ACHN (cell line): ENCODE data around the gene OR52W1.

ENCODE experiments used
- DNase-seq: peaks from one replicate; pipeline ENCODE4 v3.0.0-alpha.2; 2015
- in situ Hi-C: cut with HindIII; loops from 2 replicates; pipeline ENCODE4 v1.10.0; 2017; ENCODE audit warnings: low sequenced_read_pairs, low pct_ligation_motif_present, low pct_unique_long_range_greater_than_20kb

Gene OR52W1, protein sequence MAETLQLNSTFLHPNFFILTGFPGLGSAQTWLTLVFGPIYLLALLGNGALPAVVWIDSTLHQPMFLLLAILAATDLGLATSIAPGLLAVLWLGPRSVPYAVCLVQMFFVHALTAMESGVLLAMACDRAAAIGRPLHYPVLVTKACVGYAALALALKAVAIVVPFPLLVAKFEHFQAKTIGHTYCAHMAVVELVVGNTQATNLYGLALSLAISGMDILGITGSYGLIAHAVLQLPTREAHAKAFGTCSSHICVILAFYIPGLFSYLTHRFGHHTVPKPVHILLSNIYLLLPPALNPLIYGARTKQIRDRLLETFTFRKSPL

DNA sequence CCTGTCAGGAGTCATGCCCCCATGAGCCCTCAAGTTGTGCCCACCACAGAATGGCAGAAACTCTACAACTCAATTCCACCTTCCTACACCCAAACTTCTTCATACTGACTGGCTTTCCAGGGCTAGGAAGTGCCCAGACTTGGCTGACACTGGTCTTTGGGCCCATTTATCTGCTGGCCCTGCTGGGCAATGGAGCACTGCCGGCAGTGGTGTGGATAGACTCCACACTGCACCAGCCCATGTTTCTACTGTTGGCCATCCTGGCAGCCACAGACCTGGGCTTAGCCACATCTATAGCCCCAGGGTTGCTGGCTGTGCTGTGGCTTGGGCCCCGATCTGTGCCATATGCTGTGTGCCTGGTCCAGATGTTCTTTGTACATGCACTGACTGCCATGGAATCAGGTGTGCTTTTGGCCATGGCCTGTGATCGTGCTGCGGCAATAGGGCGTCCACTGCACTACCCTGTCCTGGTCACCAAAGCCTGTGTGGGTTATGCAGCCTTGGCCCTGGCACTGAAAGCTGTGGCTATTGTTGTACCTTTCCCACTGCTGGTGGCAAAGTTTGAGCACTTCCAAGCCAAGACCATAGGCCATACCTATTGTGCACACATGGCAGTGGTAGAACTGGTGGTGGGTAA, at the start of gene OR52W1:
OR52W1 (plus strand) TSS at position 51 of the 637 bp plus-strand sequence; CDS start at position 51, 0 bp downstream.
- in situ Hi-C loops, result no loop called here
- DNase-seq, result no peak

DNA sequence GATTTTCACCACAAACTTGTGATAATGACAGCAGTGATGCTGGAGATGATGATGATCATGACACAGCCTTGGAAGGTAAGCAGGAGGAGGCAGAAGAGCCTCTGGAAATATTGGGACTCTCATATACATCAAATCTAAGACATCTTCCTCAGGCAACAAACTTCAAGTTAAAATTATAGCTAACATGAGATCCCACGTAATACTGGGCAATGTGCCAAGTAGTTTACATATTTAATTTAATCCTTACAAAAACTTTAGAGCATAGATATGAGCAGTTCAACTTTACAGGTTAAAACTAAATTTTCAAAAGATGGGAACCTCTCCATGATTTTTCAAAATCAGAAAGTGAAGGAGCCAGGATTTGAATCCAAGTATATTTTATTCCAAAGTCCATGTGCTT, 47.9 kb upstream of the OR52W1 start:
- no peak for DNase-seq

DNA sequence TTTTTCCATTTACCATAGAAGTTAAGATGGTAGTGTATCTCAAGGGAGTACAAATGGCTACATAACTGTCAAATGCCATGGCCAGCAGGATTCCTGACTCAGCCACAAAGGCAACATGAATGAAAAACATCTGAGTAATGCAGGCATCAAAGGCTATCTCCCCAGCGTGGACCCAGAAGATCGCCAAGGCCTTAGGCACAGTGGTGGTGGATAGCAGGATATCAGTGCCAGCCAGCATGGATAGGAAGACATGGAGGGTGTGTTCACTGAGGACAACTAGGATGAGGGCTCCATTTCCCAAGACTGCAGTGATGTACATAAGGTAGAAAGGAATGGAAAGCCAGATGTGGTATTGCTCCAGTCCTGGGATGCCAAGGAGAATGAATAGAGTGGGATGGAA, 46.9 kb upstream of the OR52W1 start:
- in situ Hi-C loops, result no loop called here
- DNase-seq, result no peak

More for the DNA sequence above, 47.9 kb upstream of the OR52W1 start:
- in situ Hi-C loops, result no loop called here

DNA sequence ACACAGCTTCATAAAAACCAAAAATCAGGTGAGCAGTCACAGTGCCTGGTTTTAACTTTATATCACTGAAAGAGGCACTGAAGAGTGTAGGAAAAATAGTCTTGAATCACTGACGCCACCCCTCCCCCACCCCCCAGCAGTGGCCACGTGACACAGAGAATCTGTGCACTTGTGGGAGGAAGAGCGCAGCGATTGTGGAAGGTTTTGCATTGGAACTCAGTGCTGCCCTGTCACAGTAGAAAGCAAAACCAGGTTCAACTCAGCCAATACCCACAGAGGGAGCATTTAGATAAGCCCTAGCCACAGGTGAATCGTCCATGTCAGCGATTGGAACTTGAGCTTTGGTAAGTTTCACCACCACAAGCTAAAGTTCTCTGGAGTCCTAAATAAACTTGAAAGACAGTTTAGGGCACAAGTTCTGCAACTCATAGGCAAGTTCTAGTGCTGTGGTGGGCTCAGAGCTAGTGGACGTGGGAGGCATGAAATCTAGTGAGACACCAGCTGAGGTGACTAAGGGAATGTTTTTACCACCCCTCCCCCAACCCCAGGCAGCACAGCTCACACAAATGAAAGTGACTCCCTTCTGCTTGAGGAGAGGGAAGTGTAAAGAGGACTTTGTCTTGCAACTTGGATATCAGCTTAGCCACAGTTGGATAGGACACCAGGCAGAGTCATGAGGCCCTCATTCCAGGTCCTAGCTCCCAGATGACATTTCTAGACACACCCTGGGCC, 42.2 kb upstream of the OR52W1 start:
- in situ Hi-C loops, result no loop called here

DNA sequence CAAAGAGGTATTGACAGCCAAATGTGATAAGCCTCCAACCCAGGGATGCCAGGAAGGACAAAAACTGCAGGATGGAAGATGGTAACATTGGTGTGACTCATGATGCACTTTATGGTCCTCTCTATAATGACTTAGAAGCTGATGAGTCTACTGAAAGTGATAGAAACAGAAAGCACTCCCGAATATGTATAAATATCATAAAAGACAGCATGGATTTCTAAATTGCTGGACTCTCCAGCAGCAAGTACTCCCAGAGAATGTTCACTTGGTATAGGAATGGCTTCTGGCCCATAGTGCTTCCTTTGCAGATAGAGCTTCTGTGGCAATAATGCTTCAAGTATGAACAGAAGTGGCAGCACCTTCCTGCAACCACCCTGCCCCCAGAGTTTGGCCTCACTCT, 28.8 kb upstream of the OR52W1 start, which contains the start of gene OR52B2:
OR52B2 (minus strand) TSS at position 101 of the 400 bp plus-strand sequence; CDS start at position 101, 0 bp downstream.
- no peak for DNase-seq
- in situ Hi-C loops, result no loop called here

More for the DNA sequence above, 42.2 kb upstream of the OR52W1 start:
- DNase-seq, result no peak

DNA sequence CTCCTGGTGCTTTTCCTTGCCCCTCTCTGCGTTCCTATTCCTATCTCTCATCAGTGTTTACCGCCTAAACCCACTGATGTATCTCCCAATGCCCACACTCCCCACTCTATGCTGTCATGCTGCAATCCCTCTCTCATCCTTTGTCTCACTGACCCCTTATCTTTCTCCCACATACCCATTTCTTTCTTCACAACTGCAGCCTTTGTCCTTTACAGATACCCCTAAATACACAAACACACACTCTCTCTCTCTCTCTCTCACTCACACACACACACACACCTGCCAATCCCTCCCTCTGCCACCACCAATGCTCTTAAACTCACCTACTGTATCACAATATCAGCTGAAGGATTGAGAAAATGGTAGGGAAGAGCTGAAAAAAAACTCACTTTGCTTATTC, 23.6 kb upstream of the OR52W1 start:
- in situ Hi-C loops, result no loop called here
- no peak for DNase-seq

DNA sequence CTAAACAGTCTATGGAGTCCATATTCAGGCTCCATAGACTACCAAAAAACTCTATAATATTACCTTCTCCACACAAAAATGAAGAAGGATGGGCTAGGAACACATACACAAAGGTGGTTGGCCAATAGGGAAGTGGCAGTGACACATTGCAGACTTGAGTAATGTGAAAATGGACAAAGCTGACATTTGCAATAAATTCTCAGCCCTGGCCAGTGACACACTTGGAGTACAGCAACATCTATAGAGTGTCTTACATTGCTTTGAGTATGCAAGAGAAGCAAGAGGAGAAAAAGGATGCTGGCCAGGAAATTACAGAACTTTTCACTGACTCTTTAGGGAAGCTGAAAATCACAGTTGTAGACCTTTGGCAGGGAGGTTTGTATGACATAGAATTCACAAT, 7.3 kb upstream of the OR52W1 start:
- DNase-seq, result no peak
- in situ Hi-C loops, result no loop called here

DNA sequence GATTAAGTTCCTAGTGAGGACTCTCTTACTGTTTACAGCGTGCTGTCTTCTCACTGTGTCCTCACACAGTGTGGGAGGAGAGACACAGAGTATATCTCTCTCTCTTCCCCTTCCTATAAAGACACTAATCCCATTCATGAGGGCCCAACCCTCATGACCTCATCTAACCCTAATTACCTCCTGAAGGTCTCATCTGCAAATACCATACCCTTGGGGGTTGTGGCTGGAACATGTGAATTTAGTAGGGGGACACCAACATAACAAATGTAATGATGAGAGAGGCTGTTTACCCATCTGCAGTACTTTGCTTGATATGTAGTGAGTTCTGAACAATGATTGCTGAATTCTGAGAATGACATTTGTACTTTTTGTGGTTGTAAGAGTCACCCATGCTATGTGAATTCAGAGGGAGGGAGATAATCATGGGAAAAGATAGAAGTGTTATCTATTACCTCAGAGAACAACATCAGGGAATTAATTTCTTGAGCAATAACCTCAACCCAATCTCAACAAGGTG, 4.9 kb upstream of the OR52W1 start:
- in situ Hi-C loops, result no loop called here
- no peak for DNase-seq

DNA sequence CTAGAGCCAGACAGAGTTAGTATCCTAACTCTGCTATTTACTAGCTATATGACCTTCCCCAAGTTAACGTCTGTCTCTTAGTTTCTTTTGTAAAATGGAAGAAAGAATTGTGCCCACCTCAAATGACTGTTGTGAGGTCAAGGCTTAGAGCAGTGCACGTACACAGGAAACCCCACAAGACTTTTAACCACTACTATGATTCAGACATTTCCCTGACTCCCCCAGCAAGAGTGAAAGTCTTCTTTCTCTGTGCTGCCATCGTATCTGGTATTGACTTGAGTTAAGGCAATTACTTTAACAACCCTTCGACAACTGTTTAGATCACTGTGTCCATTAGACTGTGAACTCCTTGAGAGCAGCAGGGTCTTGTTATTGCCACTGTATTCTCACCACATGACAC, 2.6 kb upstream of the OR52W1 start:
- DNase-seq, result no peak
- in situ Hi-C loops, result no loop called here

DNA sequence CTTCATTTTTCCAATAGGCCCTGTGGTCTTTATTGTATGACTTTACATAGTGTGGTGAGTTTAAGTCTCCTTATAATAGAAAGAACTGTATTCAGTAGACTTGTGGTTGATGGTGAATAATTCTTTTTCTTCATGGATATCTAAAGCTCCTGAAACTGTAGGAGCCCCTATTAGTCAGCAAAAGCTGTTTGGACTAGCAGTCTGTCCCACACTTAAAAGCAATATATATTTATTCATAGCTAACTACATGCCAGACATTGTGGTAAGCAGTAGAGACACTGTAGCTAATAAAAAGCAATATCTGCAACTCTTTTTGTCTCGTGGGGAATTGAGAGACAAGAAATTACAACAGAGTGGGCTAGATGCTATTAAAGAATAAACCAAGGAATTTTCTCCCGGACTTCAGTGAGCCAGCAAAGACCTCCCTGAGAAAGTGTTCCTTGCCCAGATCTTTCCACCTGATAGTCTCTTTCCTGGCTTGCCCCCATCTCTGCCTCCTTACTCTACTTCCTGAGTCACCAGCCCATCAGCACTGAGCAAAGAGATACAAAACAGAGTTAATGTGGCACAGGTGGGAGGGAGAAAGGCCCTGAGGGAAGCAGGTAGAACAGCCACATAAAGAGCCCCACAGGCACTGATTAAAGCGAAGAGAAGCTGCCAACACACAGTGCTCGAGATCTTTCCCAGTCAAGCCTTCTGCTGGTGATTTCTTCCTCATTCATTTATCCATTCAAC, 1.4 kb upstream of the OR52W1 start:
- in situ Hi-C loops, result no loop called here
- no peak for DNase-seq

DNA sequence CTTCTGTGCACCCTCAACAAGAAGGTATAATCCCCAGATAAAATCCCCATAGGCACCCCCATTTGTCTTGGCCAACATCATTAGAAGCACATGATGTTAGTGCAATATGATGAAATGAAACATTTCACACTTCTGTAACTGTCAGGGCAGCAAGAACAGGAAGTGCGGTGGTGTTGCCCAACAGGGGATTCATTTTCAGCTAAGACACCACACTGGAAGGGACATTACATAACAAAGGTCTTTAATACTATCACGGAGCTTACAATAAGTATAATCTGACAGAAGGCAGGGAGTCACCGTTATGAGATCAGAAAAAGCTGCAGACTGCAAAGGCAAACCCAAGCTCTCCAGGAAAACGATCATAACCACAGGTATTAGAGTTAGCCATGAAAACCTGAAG, 2.0 kb downstream of the OR52W1 start:
- in situ Hi-C loops, result no loop called here

DNA sequence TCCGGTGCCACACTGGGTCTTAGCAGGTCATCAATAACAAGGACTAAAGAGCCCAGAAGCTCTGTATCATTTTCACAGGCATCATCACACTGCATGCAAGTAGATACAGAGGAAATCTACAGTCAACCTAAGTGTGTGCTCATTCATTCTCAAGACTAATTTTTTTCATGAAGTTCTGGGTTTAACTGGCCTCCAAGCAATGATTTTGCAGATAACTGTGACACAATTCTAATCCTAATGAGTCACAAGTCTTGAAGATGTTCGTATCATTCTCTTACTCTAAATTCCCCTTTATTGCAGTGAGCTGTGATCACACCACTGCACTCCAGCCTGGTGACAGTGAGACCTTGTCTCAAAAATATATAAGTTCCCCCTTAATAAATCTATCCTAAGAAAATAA, 2.5 kb downstream of the OR52W1 start:
- in situ Hi-C loops, result no loop called here
- no peak for DNase-seq

More for the DNA sequence above, 2.0 kb downstream of the OR52W1 start:
- DNase-seq, result no peak

DNA sequence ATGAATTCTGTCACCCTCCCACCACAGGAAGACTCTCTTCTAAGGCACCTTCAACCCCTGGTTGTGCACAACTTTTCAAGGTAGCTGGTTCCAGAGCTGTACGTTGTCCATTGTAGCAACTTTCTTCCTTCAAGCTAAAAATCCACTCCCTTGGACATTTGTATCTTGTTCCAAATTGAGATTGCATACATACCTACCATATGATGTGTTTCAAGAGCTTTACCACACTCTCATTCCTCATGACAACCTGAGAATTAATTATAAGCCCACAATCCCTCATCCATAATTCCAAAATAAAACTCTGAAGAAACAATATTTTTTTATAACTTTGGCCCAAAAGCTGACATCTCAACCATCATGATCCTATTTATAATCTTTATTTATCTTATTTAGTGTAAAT, 3.0 kb downstream of the OR52W1 start:
- DNase-seq, result no peak

DNA sequence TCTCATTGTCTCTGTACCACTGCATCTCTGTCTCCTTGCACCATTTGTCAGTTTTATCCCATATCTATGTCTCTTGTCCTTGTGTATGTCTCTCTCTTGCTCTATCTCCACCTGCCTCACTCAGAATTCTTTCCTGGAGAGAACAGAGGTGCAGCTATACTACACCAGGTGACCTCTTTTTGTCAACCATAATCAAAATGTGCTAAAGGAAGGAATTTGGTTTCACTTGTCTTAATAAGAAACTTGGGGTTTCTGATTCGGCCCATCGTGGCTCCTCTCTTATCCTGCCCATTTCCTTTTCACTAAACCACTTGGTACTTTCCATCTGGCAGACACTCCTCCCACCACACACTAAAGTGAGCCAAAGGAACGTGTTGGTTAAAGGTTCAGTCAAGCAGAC, 4.3 kb downstream of the OR52W1 start:
- in situ Hi-C loops, result no loop called here

More for the DNA sequence above, 3.0 kb downstream of the OR52W1 start:
- in situ Hi-C loops, result no loop called here

DNA sequence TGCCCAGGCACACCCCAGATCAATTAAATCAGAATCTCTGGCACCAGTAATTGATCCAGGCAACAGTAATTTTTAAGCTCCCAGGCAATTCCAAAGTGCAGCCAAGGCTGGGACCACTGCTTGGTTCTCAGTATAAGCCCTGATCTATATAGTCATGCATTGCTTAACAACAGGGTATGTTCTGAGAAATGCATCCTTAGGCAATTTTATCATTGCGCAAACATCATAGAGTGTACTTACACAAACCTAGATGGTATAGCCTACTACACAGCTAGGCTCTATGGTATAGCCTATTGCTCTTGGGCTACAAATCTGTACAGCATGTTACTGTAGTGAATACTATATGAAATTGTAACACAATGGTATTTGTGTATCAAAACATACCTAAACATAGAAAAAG, 5.7 kb downstream of the OR52W1 start:
- in situ Hi-C loops, result no loop called here
- DNase-seq, result no peak

More for the DNA sequence above, 4.3 kb downstream of the OR52W1 start:
- DNase-seq, result no peak

DNA sequence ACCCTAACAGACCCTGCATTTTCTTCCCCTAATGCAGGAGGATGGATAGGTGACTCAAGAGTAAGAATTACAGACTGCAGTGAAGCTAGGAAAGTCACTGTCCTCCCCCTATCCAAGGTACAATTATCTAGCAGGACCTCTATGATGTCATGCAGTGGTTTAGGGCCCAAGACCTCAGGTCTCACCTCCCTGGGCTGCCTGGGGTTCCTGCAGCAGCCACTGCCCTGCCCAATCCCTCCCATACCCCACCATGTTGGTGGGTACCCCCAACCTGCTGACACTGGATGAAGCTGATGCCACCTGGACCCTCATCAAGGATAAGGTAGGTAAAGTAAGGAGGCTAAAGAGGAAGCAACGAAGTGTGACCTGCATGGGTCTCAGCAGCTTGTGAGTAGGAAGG, 6.3 kb downstream of the OR52W1 start, which contains the start of gene C11orf42:
C11orf42 (plus strand) TSS at position 192 of the 400 bp plus-strand sequence; CDS start at position 251, 59 bp downstream.
- in situ Hi-C loops, result no loop called here
- no peak for DNase-seq

DNA sequence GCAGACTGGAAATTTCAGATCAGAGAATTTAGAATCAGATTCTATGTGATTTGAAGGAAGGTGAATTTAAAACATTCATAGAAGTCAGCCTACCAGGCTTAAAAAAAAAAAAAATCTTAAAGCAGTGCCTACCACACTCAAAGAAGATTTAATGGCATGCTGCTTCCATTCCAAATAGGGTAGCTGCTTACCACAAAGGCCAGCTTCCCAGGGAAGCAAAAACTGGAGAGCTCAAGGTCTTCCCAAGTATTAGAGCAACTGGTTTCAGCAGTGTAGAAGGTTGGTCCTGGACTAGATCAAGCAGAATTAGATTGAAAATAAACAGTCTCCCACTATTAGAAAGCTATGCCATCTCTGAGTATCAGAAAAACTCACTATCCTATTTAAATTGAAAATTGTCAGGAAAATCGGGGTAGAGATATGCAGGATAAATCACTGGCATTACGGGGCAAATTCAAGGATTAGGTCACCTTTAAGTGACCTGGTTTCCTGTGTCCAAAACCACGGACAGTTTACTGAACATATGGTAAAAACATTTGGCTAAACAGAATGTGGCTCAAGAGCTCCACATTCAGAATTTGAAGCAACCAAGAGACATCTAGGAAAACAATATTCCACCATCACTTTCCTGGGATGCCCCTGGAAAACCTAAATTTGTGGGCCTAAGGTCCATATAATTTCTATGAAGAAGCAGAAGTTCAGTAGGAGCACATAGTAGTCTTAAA, 7.6 kb downstream of the OR52W1 start:
- in situ Hi-C loops, result no loop called here
- DNase-seq, result no peak

DNA sequence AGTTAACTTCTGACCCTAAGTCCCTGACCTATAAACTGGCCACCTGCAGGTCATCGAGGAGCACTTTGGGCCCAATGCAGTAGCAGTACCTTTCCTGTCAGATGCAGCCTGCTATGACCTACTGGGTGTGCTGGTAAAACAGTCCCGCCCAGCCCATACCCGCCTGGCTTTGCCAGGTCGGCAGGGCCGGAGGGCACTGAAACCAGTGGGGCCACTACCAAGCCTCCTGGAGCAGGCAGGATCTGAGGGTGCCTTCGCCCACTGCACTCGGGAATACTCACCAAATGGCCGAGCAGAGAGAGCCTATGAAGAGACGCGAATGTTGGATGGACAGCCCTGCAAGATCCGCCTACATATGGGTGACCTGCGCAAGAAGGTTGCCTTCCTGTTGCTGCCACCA, 10.8 kb downstream of the OR52W1 start:
- in situ Hi-C loops, result no loop called here
- no peak for DNase-seq
